RCC 7860 (cell line): ENCODE results near the gene KCNN3.

Source experiments
- DNase-seq: peaks from one replicate; pipeline ENCODE4 v3.0.0-alpha.2; 2015; ENCODE audit warnings: low spot score
- FAIRE-seq: peaks from 2 replicates; lab custom pipeline; 2012; peaks lifted over from hg19 to GRCh38; lab: Jason Lieb, UNC

Gene KCNN3

GRCh38 chr1:154777781-154778180 is 92.3 kb downstream of the KCNN3 start:
- FAIRE-seq (no peak), DNase-seq (no peak)

- DNase-seq (no peak), FAIRE-seq (no peak)
Observed at GRCh38 chr1:154777154-154777553, 92.9 kb downstream of the KCNN3 start.

GRCh38 chr1:154775621-154776605 is 94.2 kb downstream of the KCNN3 start:
- no peak for FAIRE-seq
- no peak for DNase-seq

GRCh38 chr1:154774175-154774855 is 95.8 kb downstream of the KCNN3 start:
- DNase-seq (no peak), FAIRE-seq (no peak)

GRCh38 chr1:154773551-154773950 is 96.5 kb downstream of the KCNN3 start:
- FAIRE-seq (no peak), DNase-seq (no peak)

- FAIRE-seq = no peak
- no peak for DNase-seq
Observed at GRCh38 chr1:154772606-154773506, 97.2 kb downstream of the KCNN3 start.

- no peak for DNase-seq
- FAIRE-seq = no peak
Observed at GRCh38 chr1:154772056-154772455, 98.0 kb downstream of the KCNN3 start.

- DNase-seq = no peak
- no peak for FAIRE-seq
Observed at GRCh38 chr1:154770897-154771594, 99.0 kb downstream of the KCNN3 start.

GRCh38 chr1:154769193-154769895 is 100.7 kb downstream of the KCNN3 start:
- DNase-seq (no peak), FAIRE-seq (no peak)

GRCh38 chr1:154768456-154769125 is 101.5 kb downstream of the KCNN3 start:
- FAIRE-seq = no peak
- no peak for DNase-seq

GRCh38 chr1:154767315-154768240 is 102.5 kb downstream of the KCNN3 start:
- no peak for DNase-seq
- FAIRE-seq = no peak

- peak; percentile 25 for DNase-seq
- no peak for FAIRE-seq
Observed at GRCh38 chr1:154765970-154766369, 104.1 kb downstream of the KCNN3 start.

- FAIRE-seq = no peak
Observed at GRCh38 chr1:154764773-154765172, 105.3 kb downstream of the KCNN3 start.

GRCh38 chr1:154764181-154764580 is 105.9 kb downstream of the KCNN3 start:
- FAIRE-seq = no peak

More at GRCh38 chr1:154764773-154765172, 105.3 kb downstream of the KCNN3 start:
- no peak for DNase-seq

GRCh38 chr1:154760469-154760933 is 109.6 kb downstream of the KCNN3 start:
- FAIRE-seq = no peak

More at GRCh38 chr1:154764181-154764580, 105.9 kb downstream of the KCNN3 start:
- no peak for DNase-seq

GRCh38 chr1:154759793-154760192 is 110.3 kb downstream of the KCNN3 start:
- FAIRE-seq (no peak), DNase-seq (no peak)

More at GRCh38 chr1:154760469-154760933, 109.6 kb downstream of the KCNN3 start:
- no peak for DNase-seq

GRCh38 chr1:154759196-154759595 is 110.9 kb downstream of the KCNN3 start:
- FAIRE-seq (no peak), DNase-seq (no peak)

GRCh38 chr1:154758346-154758745 is 111.7 kb downstream of the KCNN3 start:
- DNase-seq = no peak
- FAIRE-seq = no peak
